ENCODE data around the gene EXOC1L.

DNA sequence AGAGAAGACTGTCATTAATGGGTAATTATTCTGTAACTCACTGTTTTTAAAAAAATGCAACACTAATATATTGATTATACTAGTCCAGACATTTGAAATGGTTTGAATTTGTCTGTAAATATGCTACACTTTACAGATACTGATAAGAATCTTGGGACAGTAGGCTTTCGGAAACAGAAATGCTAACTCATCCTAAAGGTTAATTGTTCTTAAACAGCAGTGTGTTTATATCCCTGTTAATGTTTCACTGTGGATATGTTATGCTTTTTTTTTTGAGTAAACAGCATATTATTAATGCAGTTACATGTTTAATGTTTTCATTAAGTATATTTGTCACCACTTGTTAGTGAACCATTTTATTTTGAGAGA is 65.2 kb downstream of the EXOC1L start:
- no peak for TF ChIP-seq POLR2AphosphoS5 (IDR thresholded peaks at IDR 0.05)
- TF ChIP-seq, protein P1, sequence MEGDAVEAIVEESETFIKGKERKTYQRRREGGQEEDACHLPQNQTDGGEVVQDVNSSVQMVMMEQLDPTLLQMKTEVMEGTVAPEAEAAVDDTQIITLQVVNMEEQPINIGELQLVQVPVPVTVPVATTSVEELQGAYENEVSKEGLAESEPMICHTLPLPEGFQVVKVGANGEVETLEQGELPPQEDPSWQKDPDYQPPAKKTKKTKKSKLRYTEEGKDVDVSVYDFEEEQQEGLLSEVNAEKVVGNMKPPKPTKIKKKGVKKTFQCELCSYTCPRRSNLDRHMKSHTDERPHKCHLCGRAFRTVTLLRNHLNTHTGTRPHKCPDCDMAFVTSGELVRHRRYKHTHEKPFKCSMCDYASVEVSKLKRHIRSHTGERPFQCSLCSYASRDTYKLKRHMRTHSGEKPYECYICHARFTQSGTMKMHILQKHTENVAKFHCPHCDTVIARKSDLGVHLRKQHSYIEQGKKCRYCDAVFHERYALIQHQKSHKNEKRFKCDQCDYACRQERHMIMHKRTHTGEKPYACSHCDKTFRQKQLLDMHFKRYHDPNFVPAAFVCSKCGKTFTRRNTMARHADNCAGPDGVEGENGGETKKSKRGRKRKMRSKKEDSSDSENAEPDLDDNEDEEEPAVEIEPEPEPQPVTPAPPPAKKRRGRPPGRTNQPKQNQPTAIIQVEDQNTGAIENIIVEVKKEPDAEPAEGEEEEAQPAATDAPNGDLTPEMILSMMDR (IDR thresholded peaks at IDR 0.05), result no peak
